ENCODE measurements around the gene HTT. TPM values are rescaled to one million over a fixed set of nuclear protein-coding genes. Genes with fewer than 3 reads are reported as not detected.
A peak's percentile ranks its signal among the peaks of the same experiment; 100 is the strongest.
"Not testable (repeated sequence)": the region's sequence is repeated elsewhere in the genome, so short reads cannot be mapped to it uniquely, and the experiment has no call there.

The HTT gene
- total RNA-seq, 1 experiment from 2014 or later = 33.4 TPM

DNA sequence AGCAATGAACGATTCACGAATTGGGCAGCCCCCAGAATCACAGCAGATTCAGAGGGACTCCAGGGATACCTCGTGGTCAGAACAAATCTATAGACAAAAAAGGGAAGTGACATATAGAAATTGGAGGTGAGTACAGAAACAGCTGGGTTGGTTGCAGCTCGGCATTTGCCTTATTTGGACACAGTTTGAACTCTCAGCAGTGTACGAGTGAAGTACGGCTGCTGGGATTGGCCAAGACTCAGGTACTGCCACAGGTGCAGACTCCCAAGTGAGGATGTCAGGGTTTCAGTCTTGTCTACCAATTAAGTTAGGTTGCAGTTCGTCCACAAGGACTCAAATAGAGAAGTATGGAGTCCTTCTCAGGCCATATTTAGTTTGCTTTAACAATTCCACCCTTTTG lies 28.3 kb upstream of the HTT start:
- DNase-seq (ENCODE audit: low spot score) = no peak

DNA sequence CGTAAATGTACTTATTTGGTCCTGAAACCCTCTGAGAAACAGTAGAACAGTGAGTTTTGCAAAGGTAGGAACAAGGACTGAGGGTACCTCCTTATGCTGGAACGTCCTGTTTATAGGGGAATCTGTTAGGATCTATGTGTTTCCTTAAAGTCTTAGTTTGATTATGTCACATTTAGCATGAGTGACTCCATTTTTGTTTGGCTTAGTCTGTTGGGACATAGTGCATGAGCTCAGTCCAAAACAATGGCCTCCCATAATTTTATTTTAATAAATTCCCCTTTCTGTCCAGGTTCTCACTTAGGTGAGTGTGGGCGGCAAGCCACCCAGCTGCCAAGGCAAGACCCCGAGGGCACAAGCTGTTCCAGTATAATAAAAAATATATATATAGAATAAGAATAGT lies 27.9 kb upstream of the HTT start:
- no peak for DNase-seq (ENCODE audit: low spot score)

DNA sequence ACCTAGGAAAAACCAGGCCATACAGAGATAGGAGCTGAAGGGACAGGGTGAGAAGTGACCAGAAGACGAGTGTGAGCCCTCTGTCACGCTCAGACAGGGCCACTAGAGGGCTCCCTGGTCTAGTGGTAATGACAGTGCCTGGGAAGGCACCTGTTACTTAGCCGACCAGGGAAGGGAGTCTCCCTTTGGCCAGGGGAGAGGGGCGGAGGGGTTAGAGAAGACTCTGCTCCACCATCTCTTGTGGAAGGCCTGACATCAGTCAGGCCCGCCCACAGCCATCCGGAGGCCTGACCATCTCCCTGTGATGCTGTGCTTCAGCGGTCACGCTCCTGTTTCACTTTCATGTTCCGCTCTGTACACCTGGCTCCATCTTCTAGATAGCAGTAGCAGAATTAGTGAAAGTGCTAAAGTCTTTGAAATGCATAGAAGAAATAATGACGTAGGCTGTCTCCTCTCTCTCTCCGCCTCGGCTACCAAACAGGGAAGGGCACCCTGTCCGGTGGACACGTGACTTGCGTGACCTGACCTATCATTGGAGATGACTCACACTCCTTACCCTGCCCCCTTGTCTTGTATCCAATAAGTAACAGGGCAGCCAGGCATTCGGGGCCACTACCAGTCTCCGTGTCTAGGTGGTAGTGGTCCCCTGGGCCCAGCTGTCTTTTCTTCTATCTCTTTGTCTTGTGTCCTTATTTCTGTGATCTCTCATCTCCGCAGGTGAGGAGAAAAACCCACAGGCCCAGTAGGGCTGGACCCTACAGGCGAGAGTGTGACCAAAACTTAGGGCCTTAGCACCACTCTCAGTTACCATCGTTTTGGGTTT lies 26.8 kb upstream of the HTT start:
- DNase-seq (ENCODE audit: low spot score) = peak; percentile 89

DNA sequence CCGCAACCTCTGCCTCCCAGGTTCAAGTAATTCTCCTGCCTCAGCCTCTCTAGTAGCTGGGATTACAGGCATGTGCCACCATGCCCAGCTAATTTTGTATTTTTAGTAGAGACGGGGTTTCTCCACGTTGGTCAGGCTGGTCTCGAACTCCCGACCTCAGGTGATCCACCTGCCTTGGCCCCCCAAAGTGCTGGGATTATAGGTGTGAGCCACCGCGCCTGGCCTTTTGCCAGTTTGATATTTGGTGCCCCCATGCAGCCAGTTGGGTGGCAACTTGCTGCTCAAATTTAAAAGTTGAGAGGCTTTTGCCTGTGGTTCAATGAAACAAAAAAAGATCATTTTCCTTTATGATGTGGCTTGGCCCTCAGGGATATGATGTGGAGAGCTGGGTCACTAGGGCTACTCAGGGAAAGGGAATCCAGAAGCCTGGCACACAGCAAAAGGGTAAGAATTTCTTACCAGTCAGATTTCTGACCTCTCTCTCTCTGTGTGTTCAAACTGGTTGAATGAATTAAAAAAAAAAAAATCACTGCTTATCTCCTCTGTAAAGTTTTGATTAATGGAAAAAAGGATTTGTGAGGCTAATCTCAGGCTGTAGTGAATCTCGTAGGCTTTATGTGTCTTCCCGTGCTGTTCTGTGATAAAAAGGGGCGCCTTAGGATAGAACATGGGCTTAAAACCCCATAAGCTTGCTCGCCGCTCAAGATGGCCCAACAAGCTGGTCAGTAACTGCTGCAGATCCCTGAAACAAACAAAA lies 23.2 kb upstream of the HTT start:
- DNase-seq (ENCODE audit: low spot score) = not testable (repeated sequence)

DNA sequence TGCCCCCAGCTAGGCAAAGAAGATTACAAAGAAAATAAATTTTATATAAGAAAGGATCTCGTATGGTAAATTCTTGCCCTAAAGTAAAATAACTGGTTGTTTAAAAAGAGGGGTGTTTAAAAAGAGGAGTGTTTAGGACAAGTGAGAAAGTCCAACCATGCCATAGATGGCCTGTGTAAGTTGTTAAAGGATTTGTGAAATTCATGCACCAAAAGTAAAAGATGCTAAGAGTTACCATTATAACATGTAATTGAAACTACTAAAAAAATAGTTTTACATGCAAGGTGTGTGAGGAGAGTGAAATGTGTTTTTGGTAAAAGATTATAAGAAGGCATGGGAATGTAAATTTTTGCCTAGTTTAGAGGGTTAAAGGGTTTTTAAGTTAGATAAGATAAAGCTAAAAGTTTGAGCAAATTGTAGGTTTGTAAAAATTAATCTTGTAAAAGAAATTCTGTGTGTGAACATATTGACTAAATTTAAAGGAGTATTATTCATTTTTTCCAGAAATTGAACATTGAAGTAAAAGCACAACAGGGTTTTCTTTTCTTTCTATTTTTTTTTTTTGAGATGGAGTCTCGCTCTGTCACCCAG lies 20.2 kb upstream of the HTT start:
- no peak for DNase-seq (ENCODE audit: low spot score)

DNA sequence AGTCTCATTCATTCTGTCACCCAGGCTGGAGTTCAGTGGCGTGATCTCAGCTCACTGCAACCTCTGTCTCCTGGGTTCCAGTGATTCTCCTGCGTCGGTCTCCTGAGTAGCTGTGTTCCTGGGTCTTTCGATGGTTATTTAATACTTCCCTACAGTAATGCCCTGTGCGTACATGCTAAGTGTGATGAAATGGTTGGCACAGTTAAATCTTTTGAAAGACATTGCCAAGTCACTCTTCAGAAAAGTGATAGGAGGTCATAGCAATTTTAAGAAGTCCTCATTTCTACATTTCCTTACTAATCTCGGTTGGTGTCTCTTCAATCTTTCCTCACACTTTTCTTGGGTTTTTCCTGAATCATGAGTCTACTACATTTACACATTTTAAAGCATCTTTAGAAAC lies 14.5 kb upstream of the HTT start:
- DNase-seq (ENCODE audit: low spot score) = no peak

DNA sequence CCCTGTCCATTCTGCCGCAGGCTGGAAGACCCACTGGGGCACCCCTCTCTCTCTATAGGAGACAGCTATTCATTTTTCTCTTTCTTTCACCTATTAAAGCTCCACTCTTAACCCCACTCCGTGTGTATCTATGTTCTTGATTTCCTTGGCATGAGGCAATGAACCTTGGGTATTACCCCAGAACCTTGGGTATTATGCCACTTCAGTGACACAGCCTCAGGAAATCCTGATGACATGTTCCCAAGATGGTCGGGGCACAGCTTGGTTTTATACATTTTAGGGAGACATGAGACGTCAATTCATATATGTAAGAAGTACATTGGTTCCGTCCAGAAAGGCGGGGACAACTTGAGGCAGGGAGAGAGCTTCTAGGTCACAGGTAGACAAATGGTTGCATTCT lies 13.5 kb upstream of the HTT start:
- DNase-seq (ENCODE audit: low spot score) = no peak

DNA sequence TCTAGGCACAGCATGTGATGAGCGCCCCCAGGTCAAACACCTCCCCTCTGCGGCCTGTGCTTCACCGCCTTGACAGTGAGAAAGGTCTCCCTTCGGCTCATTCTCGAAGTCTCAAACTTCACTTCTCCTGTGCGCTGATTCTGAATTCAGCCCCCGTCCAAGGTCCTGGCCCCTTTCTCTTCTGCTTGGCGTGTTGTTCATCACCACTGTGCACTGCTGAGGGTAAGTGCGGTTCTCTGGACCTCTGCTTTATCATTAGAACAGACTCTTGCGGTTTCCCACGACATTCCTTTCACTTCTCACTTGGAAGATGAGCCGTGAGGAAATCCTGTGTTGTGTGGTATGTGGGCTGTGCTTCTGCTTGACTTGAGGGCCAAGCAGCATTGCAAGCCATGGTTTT lies 12.0 kb upstream of the HTT start:
- no peak for DNase-seq (ENCODE audit: low spot score)

DNA sequence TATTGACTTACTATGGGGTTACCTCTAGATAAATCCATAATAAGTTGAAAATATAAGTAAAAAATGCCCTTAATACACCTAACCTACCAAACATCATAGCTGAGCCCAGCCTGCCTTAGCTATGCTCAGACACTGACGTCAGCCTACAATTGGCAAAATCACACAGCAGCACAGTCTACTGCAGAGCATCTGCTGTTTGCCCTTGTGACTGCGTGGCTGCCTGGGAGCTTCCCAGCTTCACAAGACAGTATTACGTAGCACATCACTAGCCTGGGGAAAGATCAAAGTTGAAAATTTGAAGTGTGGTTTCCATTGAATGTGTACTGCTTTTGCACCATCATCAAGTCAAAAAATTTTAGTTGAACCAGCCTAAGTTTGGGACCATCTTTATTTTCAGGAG lies 8.9 kb upstream of the HTT start:
- no peak for DNase-seq (ENCODE audit: low spot score)

DNA sequence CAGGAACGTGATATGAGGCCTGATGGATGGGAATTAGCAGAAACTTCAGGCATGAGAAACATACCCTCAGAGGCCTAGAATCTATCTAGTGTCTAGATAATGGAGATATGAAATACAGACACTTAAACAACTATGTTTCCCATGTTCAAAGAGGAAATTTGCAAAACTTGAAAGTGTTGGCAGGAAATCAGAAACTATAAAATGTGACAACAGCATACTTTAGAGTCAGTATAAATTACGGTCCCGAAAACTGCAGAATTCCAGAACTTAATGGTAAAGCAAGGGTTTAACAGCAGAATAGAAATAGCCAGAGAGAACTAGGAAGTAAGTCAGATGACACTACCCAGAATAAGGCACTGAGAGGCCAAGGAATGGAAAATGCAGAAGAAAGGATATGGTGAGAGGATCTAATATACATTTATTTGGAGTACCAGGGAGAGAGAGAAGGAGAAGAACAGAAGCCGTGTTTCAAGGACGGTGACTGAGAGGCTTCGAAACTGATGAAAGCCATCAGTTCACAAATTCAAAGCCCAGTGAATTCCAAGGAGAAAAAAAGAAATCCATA lies 7.6 kb upstream of the HTT start:
- no peak for DNase-seq (ENCODE audit: low spot score)

DNA sequence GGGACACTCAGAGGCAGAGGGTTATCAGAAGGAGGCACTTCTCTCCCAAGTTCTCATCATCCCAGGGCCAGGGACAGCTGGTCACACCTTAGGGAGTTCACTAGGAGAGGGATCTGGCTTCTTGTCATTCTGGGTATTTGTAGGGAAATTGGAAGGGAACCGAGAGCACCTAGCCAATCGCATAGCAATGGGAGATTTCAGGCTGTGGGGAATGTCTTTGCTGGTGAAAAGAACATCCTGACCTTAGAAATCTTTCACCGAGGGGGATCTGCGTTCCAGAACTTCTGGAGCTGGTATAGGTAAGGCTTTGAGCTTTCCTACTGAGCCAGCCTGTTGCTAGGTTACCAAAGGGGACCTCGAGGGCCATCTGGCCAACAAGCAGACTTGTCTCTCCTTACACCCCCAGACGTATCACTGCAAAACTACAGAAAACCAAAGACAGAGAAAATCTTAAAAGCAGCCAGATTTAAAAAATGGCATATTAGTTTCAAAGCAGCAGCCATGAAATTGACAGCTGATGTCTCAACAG lies 6.9 kb upstream of the HTT start:
- no peak for DNase-seq (ENCODE audit: low spot score)

DNA sequence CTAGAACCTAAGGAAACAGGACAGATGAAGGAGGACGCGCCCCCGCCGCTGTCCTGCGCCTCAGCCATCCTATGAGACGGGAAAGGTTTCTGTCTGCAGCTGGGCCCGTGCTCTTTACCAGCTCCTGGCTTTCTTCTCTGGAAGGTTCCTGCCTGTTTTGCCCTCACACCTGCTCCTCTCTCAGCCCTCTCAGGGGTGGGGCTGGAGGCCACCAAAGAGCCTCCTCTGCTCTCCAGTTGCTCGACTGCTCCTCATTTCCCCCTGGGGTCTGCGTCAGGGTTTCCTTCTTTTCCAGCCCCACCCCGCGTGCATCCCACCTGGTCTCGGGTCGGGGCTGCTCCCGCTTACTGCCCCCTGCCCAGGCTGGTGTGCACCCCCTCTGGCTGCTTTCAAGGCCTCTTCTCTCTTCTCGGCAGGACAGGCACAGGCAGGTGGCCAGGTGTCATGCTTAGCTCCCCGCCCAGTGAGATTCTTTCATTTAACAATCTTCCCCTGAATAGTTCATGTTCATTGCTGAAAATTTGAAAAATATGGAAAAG lies 4.8 kb upstream of the HTT start:
- no peak for DNase-seq (ENCODE audit: low spot score)

DNA sequence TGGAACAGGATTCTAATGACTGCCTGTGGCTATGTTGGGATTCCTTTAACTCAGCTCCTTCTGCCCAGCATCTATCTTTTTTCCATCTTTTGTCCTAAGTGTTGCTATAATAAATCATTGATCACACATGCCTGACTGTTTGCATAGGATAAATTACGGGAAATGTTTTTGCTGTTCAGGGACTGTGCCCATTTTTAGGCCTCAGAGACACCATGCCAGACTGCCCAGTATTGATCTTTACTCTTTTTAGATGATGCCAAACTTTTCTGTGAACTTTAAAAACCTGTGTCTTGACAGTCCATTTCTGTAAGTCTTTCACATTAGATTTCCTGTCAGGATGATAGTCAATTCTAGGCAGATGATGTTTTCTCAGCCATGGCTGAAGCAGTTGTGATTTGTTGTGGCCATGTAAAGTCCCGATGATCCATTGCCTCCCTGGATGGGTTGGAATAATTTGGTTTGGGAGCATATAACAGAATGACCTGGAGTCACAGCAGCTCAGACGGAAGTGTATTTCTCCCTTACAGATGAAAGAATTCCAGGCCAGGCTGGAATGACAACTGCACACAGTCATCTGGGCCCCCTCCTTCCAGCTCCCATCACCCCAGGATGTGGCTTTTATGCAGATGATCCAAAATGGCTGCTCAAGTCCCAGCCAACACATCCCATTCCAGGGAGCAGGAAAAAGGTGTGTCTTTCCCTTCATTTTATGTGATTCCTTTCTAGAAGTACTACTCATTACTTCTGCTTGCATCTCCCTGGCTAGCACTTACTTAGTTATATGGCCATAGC lies 3.6 kb upstream of the HTT start:
- DNase-seq (ENCODE audit: low spot score) = no peak

DNA sequence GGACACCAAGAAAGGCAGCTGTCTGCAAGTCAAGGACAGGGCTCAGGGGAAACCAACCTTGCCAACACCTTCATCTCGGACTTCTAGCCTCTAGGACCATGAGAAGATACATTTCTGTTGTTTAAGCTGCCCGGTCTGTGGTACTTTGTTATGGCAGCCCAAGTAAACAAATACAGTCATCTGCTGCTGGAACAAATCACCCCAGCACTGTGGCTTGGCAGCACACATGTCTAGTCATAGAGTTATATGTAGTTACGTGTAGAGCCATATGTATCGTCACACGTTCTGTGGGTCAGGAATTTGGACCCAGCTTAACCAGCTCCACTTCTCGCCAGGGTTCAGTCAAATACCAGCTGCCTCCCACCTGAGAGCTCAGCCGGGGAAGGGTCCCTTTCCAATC lies 2.7 kb upstream of the HTT start:
- DNase-seq (ENCODE audit: low spot score) = no peak

DNA sequence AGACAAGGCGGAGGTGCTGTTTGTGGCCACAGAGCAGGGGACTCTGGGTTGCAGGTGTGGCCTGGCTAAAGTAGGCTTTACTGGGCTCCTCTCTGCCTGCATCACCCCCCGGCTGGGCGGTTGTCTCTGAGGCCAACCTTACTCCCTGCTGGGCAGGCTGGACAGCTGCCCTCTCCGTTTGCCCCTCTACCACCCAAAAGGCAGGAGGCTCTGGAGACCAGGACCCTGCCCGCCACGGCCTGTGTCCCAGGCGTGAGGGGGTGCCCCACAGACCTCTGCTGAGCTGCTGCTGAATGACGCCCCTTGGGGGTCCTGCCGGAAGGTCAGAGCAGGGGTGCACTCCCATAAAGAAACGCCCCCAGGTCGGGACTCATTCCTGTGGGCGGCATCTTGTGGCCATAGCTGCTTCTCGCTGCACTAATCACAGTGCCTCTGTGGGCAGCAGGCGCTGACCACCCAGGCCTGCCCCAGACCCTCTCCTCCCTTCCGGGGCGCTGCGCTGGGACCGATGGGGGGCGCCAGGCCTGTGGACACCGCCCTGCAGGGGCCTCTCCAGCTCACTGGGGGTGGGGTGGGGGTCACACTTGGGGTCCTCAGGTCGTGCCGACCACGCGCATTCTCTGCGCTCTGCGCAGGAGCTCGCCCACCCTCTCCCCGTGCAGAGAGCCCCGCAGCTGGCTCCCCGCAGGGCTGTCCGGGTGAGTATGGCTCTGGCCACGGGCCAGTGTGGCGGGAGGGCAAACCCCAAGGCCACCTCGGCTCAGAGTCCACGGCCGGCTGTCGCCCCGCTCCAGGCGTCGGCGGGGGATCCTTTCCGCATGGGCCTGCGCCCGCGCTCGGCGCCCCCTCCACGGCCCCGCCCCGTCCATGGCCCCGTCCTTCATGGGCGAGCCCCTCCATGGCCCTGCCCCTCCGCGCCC lies 1.1 kb upstream of the HTT start:
- DNase-seq (ENCODE audit: low spot score) = no peak

DNA sequence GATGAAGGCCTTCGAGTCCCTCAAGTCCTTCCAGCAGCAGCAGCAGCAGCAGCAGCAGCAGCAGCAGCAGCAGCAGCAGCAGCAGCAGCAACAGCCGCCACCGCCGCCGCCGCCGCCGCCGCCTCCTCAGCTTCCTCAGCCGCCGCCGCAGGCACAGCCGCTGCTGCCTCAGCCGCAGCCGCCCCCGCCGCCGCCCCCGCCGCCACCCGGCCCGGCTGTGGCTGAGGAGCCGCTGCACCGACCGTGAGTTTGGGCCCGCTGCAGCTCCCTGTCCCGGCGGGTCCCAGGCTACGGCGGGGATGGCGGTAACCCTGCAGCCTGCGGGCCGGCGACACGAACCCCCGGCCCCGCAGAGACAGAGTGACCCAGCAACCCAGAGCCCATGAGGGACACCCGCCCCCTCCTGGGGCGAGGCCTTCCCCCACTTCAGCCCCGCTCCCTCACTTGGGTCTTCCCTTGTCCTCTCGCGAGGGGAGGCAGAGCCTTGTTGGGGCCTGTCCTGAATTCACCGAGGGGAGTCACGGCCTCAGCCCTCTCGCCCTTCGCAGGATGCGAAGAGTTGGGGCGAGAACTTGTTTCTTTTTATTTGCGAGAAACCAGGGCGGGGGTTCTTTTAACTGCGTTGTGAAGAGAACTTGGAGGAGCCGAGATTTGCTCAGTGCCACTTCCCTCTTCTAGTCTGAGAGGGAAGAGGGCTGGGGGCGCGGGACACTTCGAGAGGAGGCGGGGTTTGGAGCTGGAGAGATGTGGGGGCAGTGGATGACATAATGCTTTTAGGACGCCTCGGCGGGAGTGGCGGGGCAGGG lies 568 bp downstream of the HTT start:
- peak; percentile 49 for DNase-seq (ENCODE audit: low spot score)

DNA sequence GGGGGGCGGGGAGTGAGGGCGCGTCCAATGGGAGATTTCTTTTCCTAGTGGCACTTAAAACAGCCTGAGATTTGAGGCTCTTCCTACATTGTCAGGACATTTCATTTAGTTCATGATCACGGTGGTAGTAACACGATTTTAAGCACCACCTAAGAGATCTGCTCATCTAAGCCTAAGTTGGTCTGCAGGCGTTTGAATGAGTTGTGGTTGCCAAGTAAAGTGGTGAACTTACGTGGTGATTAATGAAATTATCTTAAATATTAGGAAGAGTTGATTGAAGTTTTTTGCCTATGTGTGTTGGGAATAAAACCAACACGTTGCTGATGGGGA lies 1.1 kb downstream of the HTT start:
- no peak for DNase-seq (ENCODE audit: low spot score)

DNA sequence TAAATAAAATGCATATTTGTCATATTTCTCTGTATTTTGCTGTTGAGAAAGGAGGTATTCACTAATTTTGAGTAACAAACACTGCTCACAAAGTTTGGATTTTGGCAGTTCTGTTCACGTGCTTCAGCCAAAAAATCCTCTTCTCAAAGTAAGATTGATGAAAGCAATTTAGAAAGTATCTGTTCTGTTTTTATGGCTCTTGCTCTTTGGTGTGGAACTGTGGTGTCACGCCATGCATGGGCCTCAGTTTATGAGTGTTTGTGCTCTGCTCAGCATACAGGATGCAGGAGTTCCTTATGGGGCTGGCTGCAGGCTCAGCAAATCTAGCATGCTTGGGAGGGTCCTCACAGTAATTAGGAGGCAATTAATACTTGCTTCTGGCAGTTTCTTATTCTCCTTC lies 3.3 kb downstream of the HTT start:
- no peak for DNase-seq (ENCODE audit: low spot score)

DNA sequence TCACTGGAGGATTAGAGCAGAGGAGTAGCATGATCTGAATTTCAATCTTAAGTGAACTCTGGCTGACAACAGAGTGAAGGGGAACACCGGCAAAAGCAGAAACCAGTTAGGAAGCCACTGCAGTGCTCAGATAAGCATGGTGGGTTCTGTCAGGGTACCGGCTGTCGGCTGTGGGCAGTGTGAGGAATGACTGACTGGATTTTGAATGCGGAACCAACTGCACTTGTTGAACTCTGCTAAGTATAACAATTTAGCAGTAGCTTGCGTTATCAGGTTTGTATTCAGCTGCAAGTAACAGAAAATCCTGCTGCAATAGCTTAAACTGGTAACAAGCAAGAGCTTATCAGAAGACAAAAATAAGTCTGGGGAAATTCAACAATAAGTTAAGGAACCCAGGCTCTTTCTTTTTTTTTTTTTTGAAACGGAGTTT lies 5.2 kb downstream of the HTT start:
- DNase-seq (ENCODE audit: low spot score) = no peak
